ENCODE results near the gene CCDC187.

CCDC187 gene

GRCh38 chr9:136316271-136316751 lies 12.4 kb upstream of the CCDC187 start:
- in situ Hi-C loops (cut with MboI; ENCODE audit: low sequenced_read_pairs) = no loop called here

- in situ Hi-C loops (cut with MboI; ENCODE audit: low sequenced_read_pairs) = no loop called here
Measured at GRCh38 chr9:136314944-136315343, 11.1 kb upstream of the CCDC187 start.

GRCh38 chr9:136314056-136314416 lies 10.1 kb upstream of the CCDC187 start:
- in situ Hi-C loops (cut with MboI; ENCODE audit: low sequenced_read_pairs) = no loop called here

- in situ Hi-C loops (cut with MboI; ENCODE audit: low sequenced_read_pairs) = no loop called here
Measured at GRCh38 chr9:136313111-136314055, 9.5 kb upstream of the CCDC187 start.

GRCh38 chr9:136312436-136312835 lies 8.5 kb upstream of the CCDC187 start:
- in situ Hi-C loops (cut with MboI; ENCODE audit: low sequenced_read_pairs) = no loop called here

- in situ Hi-C loops (cut with MboI; ENCODE audit: low sequenced_read_pairs) = no loop called here
Measured at GRCh38 chr9:136312009-136312375, 8.1 kb upstream of the CCDC187 start.

- in situ Hi-C loops (cut with MboI; ENCODE audit: low sequenced_read_pairs) = no loop called here
Measured at GRCh38 chr9:136311051-136312008, 7.4 kb upstream of the CCDC187 start.

- in situ Hi-C loops (cut with MboI; ENCODE audit: low sequenced_read_pairs) = no loop called here
Measured at GRCh38 chr9:136310273-136311030, 6.6 kb upstream of the CCDC187 start.

- in situ Hi-C loops (cut with MboI; ENCODE audit: low sequenced_read_pairs) = no loop called here
Measured at GRCh38 chr9:136309806-136310220, 5.9 kb upstream of the CCDC187 start.

- in situ Hi-C loops (cut with MboI; ENCODE audit: low sequenced_read_pairs) = no loop called here
Measured at GRCh38 chr9:136309101-136309801, 5.4 kb upstream of the CCDC187 start.

GRCh38 chr9:136308702-136309053 lies 4.8 kb upstream of the CCDC187 start:
- in situ Hi-C loops (cut with MboI; ENCODE audit: low sequenced_read_pairs) = no loop called here

GRCh38 chr9:136308006-136308701 lies 4.3 kb upstream of the CCDC187 start:
- in situ Hi-C loops (cut with MboI; ENCODE audit: low sequenced_read_pairs) = no loop called here

- in situ Hi-C loops (cut with MboI; ENCODE audit: low sequenced_read_pairs) = no loop called here
Measured at GRCh38 chr9:136307215-136307750, 3.4 kb upstream of the CCDC187 start.

- in situ Hi-C loops (cut with MboI; ENCODE audit: low sequenced_read_pairs) = no loop called here
Measured at GRCh38 chr9:136306211-136307208, 2.6 kb upstream of the CCDC187 start.

GRCh38 chr9:136305804-136306203 lies 1.9 kb upstream of the CCDC187 start:
- in situ Hi-C loops (cut with MboI; ENCODE audit: low sequenced_read_pairs) = no loop called here

- in situ Hi-C loops (cut with MboI; ENCODE audit: low sequenced_read_pairs) = no loop called here
Measured at GRCh38 chr9:136304981-136305380, 1.1 kb upstream of the CCDC187 start.

- in situ Hi-C loops (cut with MboI; ENCODE audit: low sequenced_read_pairs) = no loop called here
Measured at GRCh38 chr9:136304456-136304855, 562 bp upstream of the CCDC187 start.

Data from HL-60/S4 treated with phorbol 12-myristate 13-acetate at 8.2 ng/mL for 4 days and 3 days (cell line).